SHP77 treated with DMSO at 0.1 percent for 48 hours (cell line): Measurements from ENCODE around the gene BBS2.

Experiments used
- DNase-seq: peaks from one replicate; lab custom pipeline; 2025; lab: John Stamatoyannopoulos, UW

The BBS2 gene

GRCh38 chr16:56475201-56475600 is 44.6 kb downstream of the BBS2 start:
- DNase-seq = no peak

- no peak for DNase-seq
These were observed 49.2 kb downstream of the BBS2 start for GRCh38 chr16:56470666-56471065.

- DNase-seq = no peak
These were observed 49.6 kb downstream of the BBS2 start for GRCh38 chr16:56470232-56470631.

- DNase-seq = no peak
These were observed 50.1 kb downstream of the BBS2 start for GRCh38 chr16:56469748-56470147.

- no peak for DNase-seq
These were observed 51.0 kb downstream of the BBS2 start for GRCh38 chr16:56468800-56469199.

GRCh38 chr16:56466344-56466743 is 53.5 kb downstream of the BBS2 start:
- DNase-seq = no peak

- no peak for DNase-seq
These were observed 56.7 kb downstream of the BBS2 start for GRCh38 chr16:56463153-56463552.

- no peak for DNase-seq
These were observed 57.6 kb downstream of the BBS2 start for GRCh38 chr16:56462064-56462796.

- DNase-seq = no peak
These were observed 59.7 kb downstream of the BBS2 start for GRCh38 chr16:56460101-56460500.

GRCh38 chr16:56457927-56458470 is 61.8 kb downstream of the BBS2 start:
- no peak for DNase-seq

- DNase-seq = peak; percentile 30
These were observed 67.8 kb downstream of the BBS2 start for GRCh38 chr16:56451753-56452689.

GRCh38 chr16:56450986-56451752 is 68.7 kb downstream of the BBS2 start, which contains the start of the genes NUDT21 and OGFOD1:
TSS of gene NUDT21 (minus strand) at chr16:56451332. CDS start at chr16:56451202, 130 bp downstream.
TSS of gene OGFOD1 (plus strand) at chr16:56451554. CDS start at chr16:56451613, 59 bp downstream.
- DNase-seq = peak; percentile 95

- no peak for DNase-seq
These were observed 69.4 kb downstream of the BBS2 start for GRCh38 chr16:56450275-56450985.

GRCh38 chr16:56448005-56448404 is 71.8 kb downstream of the BBS2 start:
- DNase-seq = no peak

- DNase-seq = no peak
These were observed 72.5 kb downstream of the BBS2 start for GRCh38 chr16:56447286-56447685.

GRCh38 chr16:56438038-56438437 is 81.8 kb downstream of the BBS2 start:
- DNase-seq = no peak

GRCh38 chr16:56436258-56436657 is 83.6 kb downstream of the BBS2 start:
- no peak for DNase-seq
